NCI-H187 (cell line): ENCODE results near the gene CDCA5.

Experiments
- DNase-seq, 2 experiments: peaks; one replicate each; lab custom pipeline; 2025; lab: John Stamatoyannopoulos, UW

The CDCA5 gene

GRCh38 chr11:65107078-65107477 lies 23.2 kb upstream of the CDCA5 start:
- DNase-seq, result no peak

GRCh38 chr11:65104628-65105027 lies 20.8 kb upstream of the CDCA5 start:
- no peak for DNase-seq

- no peak for DNase-seq
Observed at GRCh38 chr11:65103476-65103875, 19.6 kb upstream of the CDCA5 start.

GRCh38 chr11:65102142-65103095 lies 18.6 kb upstream of the CDCA5 start:
- DNase-seq, result no peak

- no peak for DNase-seq
Observed at GRCh38 chr11:65100674-65101350, 17.0 kb upstream of the CDCA5 start.

GRCh38 chr11:65096926-65097325 lies 13.1 kb upstream of the CDCA5 start:
- no peak for DNase-seq

GRCh38 chr11:65095974-65096806 lies 12.3 kb upstream of the CDCA5 start, which contains the start of gene VPS51:
Gene VPS51, plus strand, starts transcription at chr11:65096214. Its CDS starts 37 bp downstream, at chr11:65096251.
- peak; percentile 82 to 86 for DNase-seq

GRCh38 chr11:65095427-65095826 lies 11.6 kb upstream of the CDCA5 start:
- no peak for DNase-seq

- DNase-seq, result no peak
Observed at GRCh38 chr11:65090628-65091027, 6.8 kb upstream of the CDCA5 start.

- DNase-seq, result no peak
Observed at GRCh38 chr11:65089621-65090020, 5.8 kb upstream of the CDCA5 start.

- DNase-seq, result no peak
Observed at GRCh38 chr11:65087827-65088226, 4.0 kb upstream of the CDCA5 start.

- no peak for DNase-seq
Observed at GRCh38 chr11:65087216-65087615, 3.4 kb upstream of the CDCA5 start.

GRCh38 chr11:65086809-65087208 lies 3.0 kb upstream of the CDCA5 start:
- no peak for DNase-seq

GRCh38 chr11:65085446-65085845 lies 1.6 kb upstream of the CDCA5 start:
- DNase-seq, result no peak

- DNase-seq, result no peak
Observed at GRCh38 chr11:65084598-65085375, 947 bp upstream of the CDCA5 start.

GRCh38 chr11:65083134-65083833 lies 556 bp downstream of the CDCA5 start:
- no peak for DNase-seq

GRCh38 chr11:65078786-65079342 lies 5.0 kb downstream of the CDCA5 start:
- DNase-seq, result no peak

- DNase-seq, result no peak
Observed at GRCh38 chr11:65078151-65078550, 5.7 kb downstream of the CDCA5 start.

GRCh38 chr11:65077451-65077850 lies 6.4 kb downstream of the CDCA5 start:
- no peak for DNase-seq

- DNase-seq, result no peak
Observed at GRCh38 chr11:65072631-65072966, 11.2 kb downstream of the CDCA5 start.
